ENCODE measurements around the gene ZNF302. TPM values are rescaled to one million over a fixed set of nuclear protein-coding genes. Genes with fewer than 3 reads are reported as not detected.

ZNF302 gene
- total RNA-seq, result 40.1 and 41.9 TPM in 2 replicates
- long read RNA-seq, transcript ZNF302-214 (5 exons, 2,893 nt), result minor isoform, 6 of 201 reads
- long read RNA-seq, transcript ZNF302-206 (5 exons, 2,849 nt), result minor isoform, 17 of 201 reads
- long read RNA-seq, transcript ZNF302-201 (5 exons, 2,590 nt), result major isoform, 56 of 201 reads
- long read RNA-seq, transcript ZNF302-203 (5 exons, 2,600 nt), result minor isoform, 54 of 201 reads
- long read RNA-seq, partial matches to known transcripts, result 7 of 201 reads
- long read RNA-seq, other reads (novel, unspliced or antisense), result 59 of 201 reads

DNA sequence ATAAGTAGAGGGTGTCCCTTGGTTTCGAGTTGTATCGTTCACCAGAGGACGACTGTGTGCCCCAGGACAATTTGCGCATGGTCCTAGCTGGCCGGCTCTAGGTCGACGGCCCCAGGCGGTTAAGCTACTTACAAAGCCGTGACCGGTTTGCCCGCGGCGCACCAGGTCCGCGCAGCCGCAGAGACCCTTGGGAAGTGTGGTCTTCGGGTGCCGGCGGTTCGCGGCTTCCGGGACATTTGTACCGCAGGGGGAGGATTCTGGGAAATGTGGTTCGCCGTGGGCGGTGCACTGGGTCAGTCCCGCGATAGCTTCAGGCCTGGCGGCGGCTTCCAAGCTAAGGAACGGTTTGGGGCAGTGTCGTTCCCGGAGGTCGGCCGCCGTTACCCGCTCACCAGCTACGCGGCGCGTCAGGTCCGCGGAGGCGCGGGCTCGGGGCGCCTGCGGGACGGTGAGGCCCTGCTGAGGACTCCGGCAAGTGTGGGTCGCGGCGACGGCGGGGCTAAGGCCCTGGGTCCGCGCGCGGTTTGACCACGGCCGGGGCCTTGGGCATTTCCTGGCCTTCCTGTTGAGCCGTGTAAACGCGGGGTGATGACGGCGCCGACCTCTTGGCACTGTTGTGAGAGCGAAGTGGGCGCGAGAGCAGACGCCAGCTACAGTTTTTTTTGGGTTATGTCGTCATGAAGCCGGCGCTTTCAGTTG, at the start of gene ZNF302:
Gene ZNF302 (plus strand): TSS at position 293 of the 699 bp plus-strand sequence. CDS start 1,127 bp downstream, outside the sequence.
- peaks cover 18% of the 10 kb centered on the region for H3K4me1 Mint-ChIP-seq (ENCODE audit: low read depth)
- H3K36me3 Mint-ChIP-seq (ENCODE audit: insufficient read depth), result peaks cover 37% of the 10 kb centered on the region
- peaks cover 22% of the 10 kb centered on the region for H3K9me3 Mint-ChIP-seq (ENCODE audit: low read depth)
- peak; percentile 90 for DNase-seq (ENCODE audit: low spot score, unreplicated experiment)
- H3K27me3 Mint-ChIP-seq, result peaks cover 8% of the 10 kb centered on the region
- H3K27ac Mint-ChIP-seq, result peak within 1 kb of the TSS; percentile 97
- TF ChIP-seq, protein P1, sequence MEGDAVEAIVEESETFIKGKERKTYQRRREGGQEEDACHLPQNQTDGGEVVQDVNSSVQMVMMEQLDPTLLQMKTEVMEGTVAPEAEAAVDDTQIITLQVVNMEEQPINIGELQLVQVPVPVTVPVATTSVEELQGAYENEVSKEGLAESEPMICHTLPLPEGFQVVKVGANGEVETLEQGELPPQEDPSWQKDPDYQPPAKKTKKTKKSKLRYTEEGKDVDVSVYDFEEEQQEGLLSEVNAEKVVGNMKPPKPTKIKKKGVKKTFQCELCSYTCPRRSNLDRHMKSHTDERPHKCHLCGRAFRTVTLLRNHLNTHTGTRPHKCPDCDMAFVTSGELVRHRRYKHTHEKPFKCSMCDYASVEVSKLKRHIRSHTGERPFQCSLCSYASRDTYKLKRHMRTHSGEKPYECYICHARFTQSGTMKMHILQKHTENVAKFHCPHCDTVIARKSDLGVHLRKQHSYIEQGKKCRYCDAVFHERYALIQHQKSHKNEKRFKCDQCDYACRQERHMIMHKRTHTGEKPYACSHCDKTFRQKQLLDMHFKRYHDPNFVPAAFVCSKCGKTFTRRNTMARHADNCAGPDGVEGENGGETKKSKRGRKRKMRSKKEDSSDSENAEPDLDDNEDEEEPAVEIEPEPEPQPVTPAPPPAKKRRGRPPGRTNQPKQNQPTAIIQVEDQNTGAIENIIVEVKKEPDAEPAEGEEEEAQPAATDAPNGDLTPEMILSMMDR (IDR thresholded peaks at IDR 0.05; ENCODE audit: unreplicated experiment), result no peak
- peak within 1 kb of the TSS; percentile 90 for H3K4me3 Mint-ChIP-seq (ENCODE audit: low read depth)

GRCh38 chr19:34633802-34634201, 43.7 kb upstream of the ZNF302 start:
- no peak overlapping the region for H3K27ac Mint-ChIP-seq
- no peaks in the 10 kb centered on the region for H3K27me3 Mint-ChIP-seq
- no peak overlapping the region for H3K4me3 Mint-ChIP-seq (ENCODE audit: low read depth)
- no peaks in the 10 kb centered on the region for H3K4me1 Mint-ChIP-seq (ENCODE audit: low read depth)
- DNase-seq (ENCODE audit: low spot score, unreplicated experiment), result no peak
- peaks cover 2% of the 10 kb centered on the region for H3K36me3 Mint-ChIP-seq (ENCODE audit: insufficient read depth)
- TF ChIP-seq, protein P1 (IDR thresholded peaks at IDR 0.05; ENCODE audit: unreplicated experiment), result no peak
- peaks cover 34% of the 10 kb centered on the region for H3K9me3 Mint-ChIP-seq (ENCODE audit: low read depth)

- no peak for DNase-seq (ENCODE audit: low spot score, unreplicated experiment)
- no peaks in the 10 kb centered on the region for H3K4me1 Mint-ChIP-seq (ENCODE audit: low read depth)
- H3K9me3 Mint-ChIP-seq (ENCODE audit: low read depth), result peaks cover 17% of the 10 kb centered on the region
- H3K27me3 Mint-ChIP-seq, result peaks cover 3% of the 10 kb centered on the region
- TF ChIP-seq, protein P1 (IDR thresholded peaks at IDR 0.05; ENCODE audit: unreplicated experiment), result peak; percentile 75
- H3K4me3 Mint-ChIP-seq (ENCODE audit: low read depth), result no peak overlapping the region
- H3K27ac Mint-ChIP-seq, result no peak overlapping the region
- peaks cover 2% of the 10 kb centered on the region for H3K36me3 Mint-ChIP-seq (ENCODE audit: insufficient read depth)
Observed at GRCh38 chr19:34639491-34640085, 37.9 kb upstream of the ZNF302 start.

GRCh38 chr19:34642241-34642640, 35.2 kb upstream of the ZNF302 start:
- H3K4me3 Mint-ChIP-seq (ENCODE audit: low read depth), result no peak overlapping the region
- no peaks in the 10 kb centered on the region for H3K9me3 Mint-ChIP-seq (ENCODE audit: low read depth)
- TF ChIP-seq, protein P1 (IDR thresholded peaks at IDR 0.05; ENCODE audit: unreplicated experiment), result no peak
- DNase-seq (ENCODE audit: low spot score, unreplicated experiment), result no peak
- no peaks in the 10 kb centered on the region for H3K36me3 Mint-ChIP-seq (ENCODE audit: insufficient read depth)
- H3K27me3 Mint-ChIP-seq, result peaks cover 3% of the 10 kb centered on the region
- no peak overlapping the region for H3K27ac Mint-ChIP-seq
- no peaks in the 10 kb centered on the region for H3K4me1 Mint-ChIP-seq (ENCODE audit: low read depth)

DNA sequence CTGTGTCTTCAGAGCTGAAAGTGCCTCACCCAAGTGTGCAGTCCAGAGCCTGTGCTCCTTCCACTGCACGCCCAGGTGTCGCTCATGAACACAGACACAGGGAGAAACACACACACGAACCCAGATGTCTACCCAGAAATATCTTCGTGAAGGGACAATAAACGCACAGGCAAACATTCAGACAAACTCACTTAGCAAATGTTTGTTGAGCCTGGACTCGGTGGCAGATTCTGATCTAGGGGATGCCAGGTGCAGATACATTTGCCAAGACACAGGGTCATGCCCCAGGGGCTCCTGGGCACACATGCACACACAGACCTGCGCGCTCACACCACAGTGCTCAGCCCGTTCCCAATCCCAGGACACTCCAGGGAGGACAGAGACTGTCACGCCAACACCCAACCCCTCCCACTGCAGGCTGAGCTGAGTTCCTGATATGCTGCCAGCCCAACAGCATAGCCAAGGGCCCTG, 32.5 kb upstream of the ZNF302 start:
- Mint-ChIP-seq H3K4me1 (ENCODE audit: low read depth) (no peaks in the 10 kb centered on the region), H3K27ac (no peak overlapping the region)
- TF ChIP-seq, protein P1 (IDR thresholded peaks at IDR 0.05; ENCODE audit: unreplicated experiment), result no peak

More for the DNA sequence above, 32.5 kb upstream of the ZNF302 start:
- Mint-ChIP-seq H3K4me3 (ENCODE audit: low read depth) (no peak overlapping the region), H3K9me3 (ENCODE audit: low read depth) (no peaks in the 10 kb centered on the region), H3K36me3 (ENCODE audit: insufficient read depth) (no peaks in the 10 kb centered on the region), H3K27me3 (peaks cover 3% of the 10 kb centered on the region)
- no peak for DNase-seq (ENCODE audit: low spot score, unreplicated experiment)

All from progenitor cell of endocrine pancreas (in vitro differentiated cells).